Measurements from ENCODE around the gene MRTFA.
"Not testable (repeated sequence)": the region's sequence is repeated elsewhere in the genome, so short reads cannot be mapped to it uniquely, and the experiment has no call there.

Gene MRTFA

DNA sequence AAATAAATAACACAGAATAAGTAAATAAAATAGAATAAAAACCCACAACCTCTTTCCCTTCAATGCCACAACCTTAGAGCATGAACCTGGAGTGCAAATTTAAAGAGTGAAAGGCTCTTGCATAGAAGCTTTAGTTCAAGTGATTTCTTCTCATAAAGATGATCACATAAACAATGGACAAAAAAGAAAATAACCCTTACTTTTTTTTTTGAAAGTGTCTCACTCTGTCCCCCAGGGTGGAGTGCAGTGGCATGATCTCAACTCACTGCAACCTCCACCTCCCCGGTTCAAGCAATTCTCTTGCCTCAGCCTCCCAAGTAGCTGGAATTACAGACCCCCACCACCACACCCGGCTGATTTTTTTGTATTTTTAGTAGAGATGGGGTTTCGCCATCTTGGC, 10.7 kb downstream of the MRTFA start:
- not testable (repeated sequence) for DNase-seq

- not testable (repeated sequence) for DNase-seq
Measured at GRCh38 chr22:40625281-40625680, 11.2 kb downstream of the MRTFA start.

- no peak for DNase-seq
Measured at GRCh38 chr22:40624770-40625169, 11.7 kb downstream of the MRTFA start.

- DNase-seq: no peak
Measured at GRCh38 chr22:40621309-40622151, 15.0 kb downstream of the MRTFA start.

GRCh38 chr22:40620464-40621046, 16.0 kb downstream of the MRTFA start:
- no peak for DNase-seq

DNA sequence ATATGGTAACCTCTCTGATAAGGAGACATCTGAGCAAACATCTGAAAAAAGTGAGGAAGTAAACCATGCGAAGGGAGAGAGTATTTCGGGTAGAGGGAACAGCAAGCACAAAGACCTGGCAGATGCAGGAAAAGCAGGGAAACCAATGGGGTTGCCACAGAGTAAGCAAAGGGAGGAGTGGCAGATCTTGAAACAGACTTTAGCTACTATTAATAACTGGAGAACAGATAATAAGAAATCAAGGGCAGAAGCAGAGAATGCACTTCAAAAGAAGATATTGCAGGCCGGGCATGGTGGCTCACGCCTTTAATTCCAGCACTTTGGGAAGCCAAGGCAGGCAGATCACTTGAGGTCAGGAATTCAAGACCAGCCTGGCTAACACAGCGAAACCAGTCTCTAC, 18.1 kb downstream of the MRTFA start:
- DNase-seq: no peak

DNA sequence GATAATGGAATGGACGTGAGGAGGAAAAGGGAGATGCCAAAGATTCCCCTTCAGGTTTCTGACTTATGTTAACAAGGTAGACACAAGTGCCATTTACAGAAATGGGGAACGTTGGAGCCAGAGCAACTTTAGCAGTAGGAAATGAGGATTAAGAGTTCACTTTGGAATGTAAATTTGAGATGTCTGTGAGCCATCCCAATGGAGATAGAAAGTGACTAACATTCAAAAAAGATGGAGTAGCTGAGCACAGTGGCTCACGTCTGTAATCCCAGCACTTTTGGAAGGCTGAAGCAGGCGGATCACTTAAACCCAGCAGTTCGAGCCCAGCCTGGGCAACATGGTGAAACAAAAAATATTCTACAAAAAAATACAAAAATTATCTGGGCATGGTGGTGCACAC, 19.9 kb downstream of the MRTFA start:
- no peak for DNase-seq

- DNase-seq: no peak
Measured at GRCh38 chr22:40613067-40613466, 23.5 kb downstream of the MRTFA start.

DNA sequence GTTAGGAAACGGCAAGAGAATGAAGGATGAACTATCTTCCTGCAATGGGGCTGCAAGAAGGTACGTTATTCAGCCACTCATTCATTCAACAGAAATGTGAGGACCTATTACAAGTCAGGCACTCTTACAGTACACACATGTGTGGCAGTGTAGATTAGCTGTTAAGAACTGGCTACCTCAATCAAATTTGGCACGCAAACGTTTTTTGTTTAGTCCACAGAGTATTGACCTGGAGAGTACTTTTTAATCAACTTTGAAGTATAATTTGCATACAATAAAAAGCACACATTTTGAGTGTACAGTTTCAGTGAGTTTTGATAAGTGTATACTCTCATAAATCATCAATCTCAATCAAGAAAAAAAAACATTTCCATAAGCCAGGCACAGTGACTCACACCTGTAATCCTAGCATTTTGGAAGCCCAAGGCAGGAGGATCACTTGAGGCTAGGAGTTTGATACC, 24.2 kb downstream of the MRTFA start:
- no peak for DNase-seq

DNA sequence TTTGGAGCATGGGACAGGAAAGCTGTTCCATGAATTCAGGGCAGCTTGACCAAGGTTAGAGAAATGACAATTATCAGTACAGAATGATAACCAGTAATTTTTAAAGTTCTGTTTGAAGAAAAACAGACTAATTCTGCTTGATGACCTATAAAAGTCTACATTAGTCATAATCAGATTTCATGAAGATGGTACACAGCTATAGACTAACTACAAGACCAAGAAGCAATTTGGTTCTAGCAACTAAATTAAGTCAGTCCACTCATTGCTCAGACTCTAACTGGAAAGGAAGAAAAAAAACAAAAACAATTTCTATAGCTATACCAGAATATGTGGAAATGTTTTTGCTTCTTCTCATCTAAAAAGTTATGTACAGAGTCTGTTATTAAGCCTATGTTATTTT, 24.9 kb downstream of the MRTFA start:
- DNase-seq: no peak

- DNase-seq: no peak
Measured at GRCh38 chr22:40610329-40610850, 26.1 kb downstream of the MRTFA start.

DNA sequence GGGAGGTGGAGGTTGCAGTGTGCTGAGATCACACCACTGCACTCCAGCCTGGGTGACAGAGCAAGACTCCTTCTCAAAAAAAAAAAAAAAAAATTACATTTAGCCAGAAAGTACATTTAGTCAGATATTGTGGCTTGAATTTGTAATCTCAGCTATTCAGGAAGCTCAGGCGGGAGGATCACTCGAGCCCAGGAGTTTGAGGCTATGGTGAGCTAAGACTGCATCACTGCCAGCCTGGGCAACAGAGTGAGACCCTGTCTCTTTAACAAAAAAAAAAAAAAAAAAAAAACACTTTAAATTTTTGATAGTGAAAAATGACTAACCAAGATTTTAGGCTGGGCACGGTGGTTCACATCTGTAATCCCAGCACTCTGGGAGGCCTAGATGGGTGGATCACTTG, 27.3 kb downstream of the MRTFA start:
- no peak for DNase-seq

DNA sequence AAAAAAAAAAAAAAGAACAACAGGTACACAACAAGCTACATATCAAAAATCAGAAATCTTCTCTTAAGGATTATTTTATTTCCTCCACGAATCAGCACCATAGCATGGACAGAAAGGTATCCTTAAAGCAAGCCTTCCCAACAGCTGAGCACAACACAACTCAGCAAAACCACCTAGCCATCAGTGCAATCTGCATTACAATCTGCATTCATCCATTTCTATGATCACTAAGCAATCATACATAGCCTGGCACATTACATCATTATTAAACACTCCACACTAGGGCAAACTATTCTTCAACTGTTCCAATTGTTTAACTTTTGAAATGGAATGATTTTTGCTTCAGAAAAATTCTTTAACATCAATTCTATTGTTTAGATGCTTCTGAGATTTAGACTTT, 29.0 kb downstream of the MRTFA start:
- no peak for DNase-seq

GRCh38 chr22:40606306-40606705, 30.2 kb downstream of the MRTFA start:
- no peak for DNase-seq

GRCh38 chr22:40605761-40606160, 30.8 kb downstream of the MRTFA start:
- no peak for DNase-seq

- DNase-seq: no peak
Measured at GRCh38 chr22:40603088-40603605, 33.4 kb downstream of the MRTFA start.

- DNase-seq: no peak
Measured at GRCh38 chr22:40602231-40602630, 34.3 kb downstream of the MRTFA start.

DNA sequence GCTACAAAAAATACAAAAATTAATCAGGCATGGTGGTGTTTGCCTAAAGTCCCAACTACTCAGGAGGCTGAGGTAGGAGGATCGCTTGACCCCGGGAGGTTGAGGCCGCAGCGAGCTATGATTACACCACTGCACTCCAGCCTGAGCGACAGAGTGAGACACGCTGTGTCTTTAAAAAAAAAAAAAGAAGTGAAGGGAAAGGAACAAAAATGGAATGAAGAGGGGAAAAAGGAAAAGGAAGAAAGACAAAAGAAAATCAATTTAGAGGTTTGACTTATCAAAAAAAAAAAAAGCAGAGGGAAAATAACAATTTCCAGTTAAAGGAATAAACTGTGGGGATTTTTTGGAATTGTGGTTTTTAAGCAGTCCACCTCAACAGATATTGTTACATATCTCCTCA, 36.8 kb downstream of the MRTFA start:
- DNase-seq: no peak

DNA sequence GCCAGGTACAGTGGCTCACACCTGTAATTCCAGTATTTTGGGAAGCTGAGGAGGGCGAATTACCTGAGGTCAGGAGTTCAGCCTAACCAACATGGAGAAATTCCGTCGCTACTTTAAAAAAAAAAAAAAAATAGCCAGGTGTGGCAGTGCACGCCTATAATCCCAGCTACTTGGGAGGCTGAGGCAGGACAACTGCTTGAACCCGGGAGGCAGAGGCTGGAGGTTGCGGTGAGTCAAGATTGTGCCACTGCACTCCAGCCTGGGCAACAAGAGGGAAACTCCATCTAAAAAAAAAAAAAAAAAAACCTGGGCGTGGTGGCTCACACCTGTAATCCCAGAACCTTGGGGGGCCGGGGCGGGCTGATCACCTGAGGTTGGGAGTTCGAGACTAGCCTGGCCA, 37.8 kb downstream of the MRTFA start:
- not testable (repeated sequence) for DNase-seq

DNA sequence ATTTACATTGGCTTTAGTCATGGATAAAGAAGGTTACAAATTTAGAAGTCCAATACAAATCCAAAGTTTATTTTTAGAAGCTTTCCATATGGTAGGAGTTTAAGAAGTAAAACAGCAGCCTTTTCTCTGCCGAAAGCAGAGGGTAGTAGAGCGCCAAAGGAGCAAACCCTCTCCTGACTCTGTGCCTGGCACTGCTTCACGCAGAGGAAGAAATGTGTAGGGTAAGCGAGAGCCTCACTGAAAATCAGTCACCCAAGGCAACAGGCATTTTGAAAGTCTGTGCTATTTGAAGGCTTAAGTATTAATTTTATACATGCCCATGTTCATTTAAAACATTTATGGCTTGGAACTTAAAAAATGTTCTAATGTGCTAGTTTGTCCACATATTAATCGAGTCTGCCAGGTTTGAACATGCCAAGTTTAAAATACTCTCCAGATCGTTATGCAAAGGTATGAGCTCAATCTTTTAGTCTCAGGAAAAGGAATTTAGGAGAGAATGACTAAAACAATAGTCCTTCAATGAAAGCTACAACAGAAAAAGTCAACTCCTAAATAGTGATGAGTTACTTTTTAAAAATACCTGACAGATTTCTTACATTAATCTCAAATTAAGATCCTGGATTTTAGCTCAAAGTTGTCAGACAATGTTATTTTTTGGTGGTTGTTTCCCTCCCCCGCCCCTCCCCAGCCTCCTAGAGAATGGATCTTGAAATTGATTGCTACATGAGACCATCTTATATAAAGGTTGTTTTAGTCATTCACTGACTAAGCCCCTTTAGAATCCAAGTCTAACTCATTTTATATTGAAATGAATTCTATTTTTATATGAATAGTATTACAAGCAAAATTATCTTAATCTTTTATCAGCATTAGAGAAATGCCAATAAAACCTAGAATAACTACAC, 38.7 kb downstream of the MRTFA start:
- DNase-seq: no peak

DNA sequence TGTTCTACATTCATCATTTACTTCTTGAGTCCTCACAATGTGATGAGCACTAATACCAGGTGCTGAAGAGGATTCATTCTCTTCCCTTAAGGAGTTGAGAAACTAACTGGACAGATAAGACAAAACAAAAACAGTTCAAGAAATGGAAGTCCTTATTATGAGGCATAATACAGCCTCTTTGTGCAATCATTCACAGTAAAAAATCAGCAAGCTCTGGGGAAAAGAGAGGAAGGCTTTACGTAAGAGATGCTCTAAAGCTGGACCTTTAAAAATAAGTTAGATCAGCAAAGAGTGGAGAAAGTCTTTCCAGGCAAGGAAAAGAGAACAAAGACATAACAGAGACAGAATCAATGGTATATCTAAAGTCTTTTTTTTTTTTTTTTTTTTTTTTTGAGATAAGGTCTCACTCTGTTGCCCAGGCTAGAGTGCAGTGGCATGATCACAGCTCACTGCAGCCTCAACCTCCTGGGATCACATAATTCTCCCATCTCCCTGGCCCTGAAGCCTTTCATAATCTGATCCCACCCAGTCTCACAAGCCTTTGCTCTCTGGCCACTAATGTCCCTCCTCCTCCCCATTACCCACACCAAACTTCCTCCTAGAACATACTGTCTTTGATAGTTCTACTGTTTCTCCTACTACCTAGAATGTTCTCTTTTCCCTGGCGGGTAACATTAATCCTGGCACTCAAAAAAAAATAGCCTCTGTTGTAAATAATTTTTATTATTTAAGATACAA, 40.9 kb downstream of the MRTFA start:
- no peak for DNase-seq

DNA sequence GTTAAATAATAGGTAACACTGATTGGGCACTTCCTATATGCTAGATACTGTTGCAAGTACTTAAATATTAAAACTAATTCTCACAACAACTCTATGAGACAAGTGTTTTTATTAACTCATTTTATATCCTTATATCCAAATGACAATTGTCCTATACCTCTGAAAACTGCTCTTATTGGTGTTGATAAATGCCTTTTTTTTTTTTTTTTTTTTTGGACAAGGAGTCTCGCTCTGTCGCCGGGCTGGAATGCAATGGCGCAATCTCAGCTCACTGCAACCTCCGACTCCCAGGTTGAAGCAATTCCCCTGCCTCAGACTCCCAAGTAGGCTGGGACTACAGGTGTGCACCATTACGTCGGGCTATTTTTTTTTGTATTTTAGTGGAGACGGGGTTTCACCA, 41.6 kb downstream of the MRTFA start:
- DNase-seq: no peak

All from activated T-cell treated with anti-CD3 and anti-CD28 coated beads, Interleukin-2, amount 50 U/mL, for 48 hours (primary cell).